Measurements from ENCODE around the gene NCK2. TPM values are rescaled to one million over a fixed set of nuclear protein-coding genes. Genes with fewer than 3 reads are reported as not detected.

The NCK2 gene
- total RNA-seq, 3 donors from 2014 or later, result 52.2 to 66.4 (median 57.6) TPM

DNA sequence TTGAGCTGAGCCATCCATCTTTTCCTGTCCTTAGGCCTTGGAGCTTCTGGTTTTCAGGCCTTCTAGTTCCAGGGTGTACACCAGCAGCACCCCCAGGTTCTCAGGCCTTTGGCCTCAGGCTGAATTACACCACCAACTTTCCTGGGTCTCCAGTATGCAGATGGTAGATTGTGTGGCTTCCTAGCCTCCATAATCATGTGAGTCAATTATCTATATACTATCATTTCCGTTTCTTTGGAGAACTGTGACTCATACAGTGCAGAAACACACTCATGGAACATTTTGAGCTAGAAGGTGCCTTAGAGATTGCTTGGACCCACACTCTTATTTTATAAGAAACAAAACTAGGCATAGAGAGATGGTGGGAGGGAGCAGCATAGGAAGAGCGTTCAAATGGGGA is 167.4 kb downstream of the NCK2 start:
- Histone ChIP-seq H3K9me3 (peaks cover 10% of the 10 kb centered on the region), H3K4me3 (no peak overlapping the region), H3K36me3 (ENCODE audit: low read depth) (no peaks in the 10 kb centered on the region), H3K4me1 (ENCODE audit: low read depth) (no peaks in the 10 kb centered on the region)
- intact Hi-C loops (cut with DNase I, micrococcal nuclease), result no loop called here
- ATAC-seq (no peak), DNase-seq (no peak)
- no peak for TF ChIP-seq CTCF (IDR thresholded peaks at IDR 0.05)

GRCh38 chr2:105915005-105915558 is 170.4 kb downstream of the NCK2 start:
- peaks cover 10% of the 10 kb centered on the region for H3K9me3 ChIP-seq
- no peaks in the 10 kb centered on the region for H3K4me1 ChIP-seq (ENCODE audit: low read depth)
- no peaks in the 10 kb centered on the region for H3K36me3 ChIP-seq (ENCODE audit: low read depth)
- no peak overlapping the region for H3K4me3 ChIP-seq
- intact Hi-C loops (cut with DNase I, micrococcal nuclease), result no loop called here
- no peak for TF ChIP-seq CTCF (IDR thresholded peaks at IDR 0.05)
- DNase-seq, result no peak
- no peak for ATAC-seq

DNA sequence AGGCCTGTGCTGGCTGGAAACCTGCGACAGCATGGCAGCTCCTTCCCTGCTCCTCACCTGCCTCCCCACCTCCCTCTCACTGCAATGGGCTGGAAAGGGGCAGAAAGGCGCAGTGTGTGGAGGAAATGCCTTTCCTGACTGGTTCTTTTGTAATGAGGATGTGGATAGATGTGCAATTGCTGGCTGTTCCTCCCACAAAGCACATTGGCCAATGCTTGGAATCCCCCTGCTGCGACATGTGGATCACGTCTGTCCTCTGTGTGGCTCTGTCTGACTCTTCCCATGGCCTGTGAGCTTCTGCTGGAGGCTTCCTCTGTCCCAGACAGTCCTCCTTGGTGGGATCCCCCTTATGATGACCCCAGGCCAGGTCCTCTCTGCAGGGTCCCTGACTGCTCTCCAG is 172.5 kb downstream of the NCK2 start:
- H3K36me3 ChIP-seq (ENCODE audit: low read depth), result no peaks in the 10 kb centered on the region
- TF ChIP-seq CTCF (IDR thresholded peaks at IDR 0.05), result no peak
- no peaks in the 10 kb centered on the region for H3K4me1 ChIP-seq (ENCODE audit: low read depth)
- intact Hi-C loops (cut with DNase I, micrococcal nuclease), result no loop called here
- no peak overlapping the region for H3K4me3 ChIP-seq
- ATAC-seq (no peak), DNase-seq (no peak)
- peaks cover 10% of the 10 kb centered on the region for H3K9me3 ChIP-seq

DNA sequence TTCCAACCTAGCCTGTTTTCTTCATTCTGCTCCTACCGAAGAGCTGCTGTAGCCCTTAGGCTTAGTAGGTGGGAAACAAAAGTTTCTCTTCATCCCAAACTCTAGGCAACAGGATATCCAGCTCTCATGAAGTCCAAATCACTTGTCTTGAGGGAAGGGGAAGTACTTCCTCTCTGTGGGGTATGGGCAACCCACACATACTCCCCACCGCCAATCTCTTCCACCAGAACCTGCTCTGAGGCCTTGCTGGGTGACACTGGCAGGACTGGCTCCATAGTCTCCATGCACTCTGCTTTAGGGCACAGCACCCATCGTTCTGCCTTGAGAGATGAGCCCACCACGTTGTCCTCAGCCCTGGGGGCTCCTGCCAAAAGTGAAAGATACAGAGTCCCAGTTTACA is 173.0 kb downstream of the NCK2 start:
- ATAC-seq (no peak), DNase-seq (no peak)
- no peak for TF ChIP-seq CTCF (IDR thresholded peaks at IDR 0.05)
- Histone ChIP-seq H3K4me1 (ENCODE audit: low read depth) (no peaks in the 10 kb centered on the region), H3K9me3 (peaks cover 10% of the 10 kb centered on the region), H3K36me3 (ENCODE audit: low read depth) (no peaks in the 10 kb centered on the region), H3K4me3 (no peak overlapping the region)
- intact Hi-C loops (cut with DNase I, micrococcal nuclease), result no loop called here

GRCh38 chr2:105919191-105919811 is 174.6 kb downstream of the NCK2 start:
- no peaks in the 10 kb centered on the region for H3K4me1 ChIP-seq (ENCODE audit: low read depth)
- DNase-seq (no peak), ATAC-seq (peak; percentile 86)
- no peak for TF ChIP-seq CTCF (IDR thresholded peaks at IDR 0.05)
- H3K9me3 ChIP-seq, result peaks cover 10% of the 10 kb centered on the region
- no peaks in the 10 kb centered on the region for H3K36me3 ChIP-seq (ENCODE audit: low read depth)
- intact Hi-C loops (cut with DNase I, micrococcal nuclease), result no loop called here
- H3K4me3 ChIP-seq, result no peak overlapping the region
